Spleen (tissue), 11 donors: ENCODE measurements around the gene MRPL38. TPM values are rescaled to one million over a fixed set of nuclear protein-coding genes. Genes with fewer than 3 reads are reported as not detected.

Experiments used
- DNase-seq: peaks from one replicate; pipeline ENCODE4 v3.0.0-alpha.2; 2020
- H3K27ac ChIP-seq, 8 donors: fragments of 200-600 bp; sonication (generic) in 7 of 8; 1 replicate in 4 of 8; 2 replicates in 4 of 8; pipeline versions ENCODE4 v1.5.0 to v1.8.0; 2016 to 2021; ENCODE audit warnings: inconsistent platforms in 4 of 8, mild to moderate bottlenecking in 4 of 8, moderate library complexity in 1 of 8
- H3K27me3 ChIP-seq, 7 donors: fragments of 200-600 bp; sonication (generic) in 6 of 7; replicated peaks in 1 of 7; 1 replicate in 4 of 7; 2 replicates in 3 of 7; pipeline versions ENCODE4 v1.5.0 to v1.8.0; 2016 to 2021; ENCODE audit warnings: inconsistent platforms in 3 of 7, mild to moderate bottlenecking in 1 of 7
- H3K36me3 ChIP-seq, 6 donors: fragments of 200-600 bp; sonication (generic) in 5 of 6; 1 replicate in 4 of 6; 2 replicates in 2 of 6; pipeline versions ENCODE4 v1.5.0 to v1.8.0; 2016 to 2021; ENCODE audit warnings: inconsistent platforms in 2 of 6
- H3K4me1 ChIP-seq, 6 donors: fragments of 200-600 bp; sonication (generic) in 5 of 6; 1 replicate in 3 of 6; 2 replicates in 3 of 6; pipeline versions ENCODE4 v1.5.0 to v1.8.0; 2016 to 2021; ENCODE audit warnings: inconsistent platforms in 3 of 6
- H3K4me3 ChIP-seq, 8 donors: fragments of 200-600 bp; sonication (generic) in 7 of 8; 1 replicate in 4 of 8; 2 replicates in 4 of 8; pipeline versions ENCODE4 v1.5.0 to v1.8.0; 2016 to 2021; ENCODE audit warnings: inconsistent platforms in 4 of 8, mild to moderate bottlenecking in 4 of 8, moderate library complexity in 2 of 8
- H3K9me3 ChIP-seq, 8 donors: fragments of 200-600 bp; sonication (generic) in 7 of 8; 1 replicate in 4 of 8; 2 replicates in 4 of 8; pipeline versions ENCODE4 v1.5.0 to v1.8.0; 2016 to 2021; ENCODE audit warnings: inconsistent platforms in 4 of 8
- CTCF ChIP-seq, 11 experiments: fragments of 200-600 bp in 7 of 11; fragments of 450-650 bp in 4 of 11; sonication (generic) in 4 of 11; IDR thresholded peaks in 8 of 11; conservative IDR thresholded peaks in 3 of 11; 1 replicate in 7 of 11; 2 replicates in 4 of 11; pipeline versions ENCODE4 v1.4.0 to v1.8.0; 2016 to 2021; ENCODE audit warnings: antibody characterized with exemption in 11 of 11, inconsistent platforms in 4 of 11, mild to moderate bottlenecking in 1 of 11
- POLR2A ChIP-seq, 3 donors: fragments of 450-650 bp; IDR thresholded peaks; one replicate each; pipeline ENCODE4 v1.5.1; 2017; ENCODE audit warnings: antibody characterized with exemption in 3 of 3, mild to moderate bottlenecking in 1 of 3
- POLR2AphosphoS5 ChIP-seq, 3 donors: sonication (generic); formaldehyde crosslinking; IDR thresholded peaks; one replicate each; pipeline ENCODE4 v1.5.1; 2017; ENCODE audit warnings: antibody characterized with exemption in 3 of 3
- WGBS, 5 donors: extraction: QIAGEN DNeasy Blood & Tissue Kit in 3 of 5; methylation state at CpG; one replicate each; pipeline versions ENCODE4 v1.1.5 to v1.1.7; 2013 to 2018; 5-methylcytosine and 5-hydroxymethylcytosine counted together
- intact Hi-C: fragments of 100-400 bp; cut with DNase I; formaldehyde crosslinking; loops from one replicate; pipeline ENCODE4 v1.15.0; 2023; ENCODE audit warnings: low total_unique reads
- polyA plus RNA-seq, 3 donors: library from polyadenylated mRNA; stranded (reverse); fragments of 200-250 nt; gene quantifications; one replicate each; pipeline ENCODE4 v1.2.1, GENCODE V29; 2013
- total RNA-seq, 7 donors: library from RNA; depleted of rRNA in 3 of 7; stranded (reverse); fragments of >200 nt in 3 of 7; fragmentation: NEBNext Ultra II Directional in 4 of 7; extraction: Animal tissue kit (Norgen Biotek cat#: 25700) in 4 of 7; gene quantifications; one replicate each; pipeline versions ENCODE4 v1.1.0 to v1.2.1, GENCODE V29; 2016 to 2021
- donor health status: healthy with polysubstance abuse.
- donor health status: DM: no; HTN: no; CAD: no; lungs with moderate emphysema.
- donor health status: DM: no; HTN: no; CAD: no.
- donor health status: Bipolar disorder and iron deficiency.
- donor health status: healthy.
- donor health status: DM: no; HTN: no; CAD: no.
- donor health status: DM: yes; HTN: yes; CAD: no.

The MRPL38 gene
- total and polyA plus RNA-seq, 10 donors: 40.1 to 90.6 (median 76.6) TPM

- DNase-seq: peak; percentile 71
- no peaks in the 10 kb centered on the region for H3K27me3 ChIP-seq
- H3K9me3 ChIP-seq: no peaks in the 10 kb centered on the region
- H3K36me3 ChIP-seq: peaks cover 0 to 61% (median 48%) of the 10 kb centered on the region in 6 donors
- H3K4me3 ChIP-seq: no peak overlapping the region
- TF ChIP-seq POLR2AphosphoS5 (IDR thresholded peaks at IDR 0.05) (peak in 1 of 3 donors; percentile 5), POLR2A (IDR thresholded peaks at IDR 0.05) (no peak), CTCF (IDR thresholded peaks at IDR 0.05 in 8 of 11, conservative IDR thresholded peaks at IDR 0.05 in 3 of 11) (no peak)
- intact Hi-C loops: no loop called here
- peaks cover 19 to 63% (median 39%) of the 10 kb centered on the region in 6 donors for H3K4me1 ChIP-seq
- H3K27ac ChIP-seq: no peak overlapping the region
- 90 to 96% (median 93%) methylated on average over 13 of the region's 13 CpGs for WGBS, 5 donors
Observed at GRCh38 chr17:75899353-75899752, 5.3 kb downstream of the MRPL38 start.

- no peak for DNase-seq
- H3K36me3 ChIP-seq: peaks cover 0 to 61% (median 48%) of the 10 kb centered on the region in 6 donors
Observed at GRCh38 chr17:75898791-75899190, 5.9 kb downstream of the MRPL38 start.

GRCh38 chr17:75898065-75898464, 6.6 kb downstream of the MRPL38 start:
- peaks cover 0 to 56% (median 48%) of the 10 kb centered on the region in 6 donors for H3K36me3 ChIP-seq
- no peak overlapping the region for H3K27ac ChIP-seq
- intact Hi-C loops: no loop called here
- H3K27me3 ChIP-seq: no peaks in the 10 kb centered on the region
- peaks cover 14 to 63% (median 37%) of the 10 kb centered on the region in 6 donors for H3K4me1 ChIP-seq
- no peak for TF ChIP-seq CTCF (IDR thresholded peaks at IDR 0.05 in 8 of 11, conservative IDR thresholded peaks at IDR 0.05 in 3 of 11)
- TF ChIP-seq POLR2AphosphoS5 (IDR thresholded peaks at IDR 0.05): peak in 1 of 3 donors; percentile 7
- H3K4me3 ChIP-seq: no peak overlapping the region
- H3K9me3 ChIP-seq: no peaks in the 10 kb centered on the region
- no peak for DNase-seq
- 87 to 93% (median 91%) methylated on average over 8 of the region's 8 CpGs for WGBS, 5 donors

More at GRCh38 chr17:75898791-75899190, 5.9 kb downstream of the MRPL38 start:
- Histone ChIP-seq H3K4me1 (peaks cover 15 to 63% (median 39%) of the 10 kb centered on the region in 6 donors), H3K27ac (no peak overlapping the region), H3K27me3 (no peaks in the 10 kb centered on the region), H3K9me3 (no peaks in the 10 kb centered on the region), H3K4me3 (no peak overlapping the region)
- TF ChIP-seq CTCF (IDR thresholded peaks at IDR 0.05 in 8 of 11, conservative IDR thresholded peaks at IDR 0.05 in 3 of 11) (no peak), POLR2A (IDR thresholded peaks at IDR 0.05) (no peak), POLR2AphosphoS5 (IDR thresholded peaks at IDR 0.05) (no peak)
- intact Hi-C loops: no loop called here
- WGBS, 5 donors: 92 to 98% (median 96%) methylated on average over 6 to 16 of the region's 16 CpGs

GRCh38 chr17:75897160-75898019, 7.3 kb downstream of the MRPL38 start:
- DNase-seq: peak; percentile 76

More at GRCh38 chr17:75897160-75898019, 7.3 kb downstream of the MRPL38 start:
- WGBS, 5 donors: 54 to 67% (median 64%) methylated on average over 23 to 37 of the region's 37 CpGs
- intact Hi-C loops: no loop called here
- H3K9me3 ChIP-seq: no peaks in the 10 kb centered on the region
- H3K4me3 ChIP-seq: peak overlapping the region; percentile 66 to 99 (median 89)
- H3K4me1 ChIP-seq: peaks cover 14 to 63% (median 35%) of the 10 kb centered on the region in 6 donors
- H3K27me3 ChIP-seq: no peaks in the 10 kb centered on the region
- peak overlapping the region; percentile 86 to 96 (median 92) for H3K27ac ChIP-seq
- TF ChIP-seq POLR2A (IDR thresholded peaks at IDR 0.05) (no peak), POLR2AphosphoS5 (IDR thresholded peaks at IDR 0.05) (no peak), CTCF (IDR thresholded peaks at IDR 0.05 in 8 of 11, conservative IDR thresholded peaks at IDR 0.05 in 3 of 11) (no peak)
- H3K36me3 ChIP-seq: peaks cover 0 to 56% (median 47%) of the 10 kb centered on the region in 6 donors
